Stimulated activated CD8-positive, alpha-beta memory T cell treated with anti-CD3 and anti-CD28 coated beads, Interleukin-15, amount 100 ng/mL, for 4 hours (primary cell): Measurements from ENCODE around the gene KLK15.
"Not testable (repeated sequence)": the region's sequence is repeated elsewhere in the genome, so short reads cannot be mapped to it uniquely, and the experiment has no call there.

Experiments
- DNase-seq, 2 donors: peaks; one replicate each; pipeline ENCODE4 v3.0.0-alpha.2; 2020; ENCODE audit warnings: low read depth in 2 of 2

Gene KLK15

GRCh38 chr19:50821248-50821612 lies 12.1 kb downstream of the KLK15 start:
- DNase-seq: no peak

GRCh38 chr19:50820549-50821247 lies 12.7 kb downstream of the KLK15 start:
- DNase-seq: no peak

GRCh38 chr19:50820086-50820485 lies 13.3 kb downstream of the KLK15 start:
- no peak for DNase-seq

- DNase-seq: no peak
These were observed 13.7 kb downstream of the KLK15 start for GRCh38 chr19:50819636-50820035.

- DNase-seq: no peak
These were observed 14.4 kb downstream of the KLK15 start for GRCh38 chr19:50818859-50819472.

- DNase-seq: no peak
These were observed 15.2 kb downstream of the KLK15 start for GRCh38 chr19:50817941-50818858.

GRCh38 chr19:50815439-50815838 lies 17.9 kb downstream of the KLK15 start:
- no peak for DNase-seq

GRCh38 chr19:50814883-50815282 lies 18.5 kb downstream of the KLK15 start:
- DNase-seq: no peak

GRCh38 chr19:50812474-50812873 lies 20.9 kb downstream of the KLK15 start:
- DNase-seq: no peak

GRCh38 chr19:50811622-50812238 lies 21.6 kb downstream of the KLK15 start:
- DNase-seq: not testable (repeated sequence)

GRCh38 chr19:50808856-50809255 lies 24.5 kb downstream of the KLK15 start:
- DNase-seq: no peak

- DNase-seq: peak; percentile 96 to 98
These were observed 28.7 kb downstream of the KLK15 start for GRCh38 chr19:50804420-50805272.

GRCh38 chr19:50803633-50804419 lies 29.5 kb downstream of the KLK15 start:
- no peak for DNase-seq

GRCh38 chr19:50801107-50801506 lies 32.3 kb downstream of the KLK15 start:
- DNase-seq: no peak

GRCh38 chr19:50799547-50799851 lies 33.9 kb downstream of the KLK15 start:
- no peak for DNase-seq

GRCh38 chr19:50798659-50799546 lies 34.5 kb downstream of the KLK15 start:
- no peak for DNase-seq

- no peak for DNase-seq
These were observed 35.4 kb downstream of the KLK15 start for GRCh38 chr19:50797781-50798658.

- no peak for DNase-seq
These were observed 36.0 kb downstream of the KLK15 start for GRCh38 chr19:50797429-50797780.
